ENCODE data around the gene BSDC1. TPM values are rescaled to one million over a fixed set of nuclear protein-coding genes. Genes with fewer than 3 reads are reported as not detected.

BSDC1 gene
- total and polyA plus RNA-seq, 2 of the 13 experiments (the other 11 are each of a cell fraction or from before 2014, with no cell fraction given), result 40.3 to 64.2 TPM

DNA sequence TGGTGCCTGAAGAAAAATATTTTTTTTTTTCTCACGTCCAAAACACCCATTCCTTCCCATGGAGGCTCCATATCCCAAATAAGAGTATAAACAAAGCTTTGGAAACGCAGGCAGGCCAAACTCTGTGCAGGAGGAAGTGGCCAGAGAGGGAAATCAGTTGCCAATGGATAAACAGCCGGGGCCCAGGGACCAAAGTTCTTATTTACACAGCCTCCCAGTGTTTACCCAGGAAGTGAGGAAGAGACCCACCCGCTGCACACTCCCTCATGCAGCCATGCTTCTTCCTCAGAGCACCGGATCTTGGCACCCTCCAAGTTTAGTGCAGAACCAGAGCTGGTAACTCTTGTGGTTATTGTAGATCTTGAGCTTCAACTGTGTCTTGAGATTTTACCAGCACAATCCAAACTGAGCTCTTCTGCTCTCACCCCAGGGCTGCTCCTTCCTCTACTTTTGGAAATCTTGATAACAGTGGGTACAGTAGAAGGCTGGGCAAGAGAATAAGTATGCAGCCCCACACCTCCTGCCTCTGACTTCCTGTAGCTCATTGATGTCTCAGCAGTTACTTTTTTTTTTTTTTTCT lies 72.4 kb downstream of the BSDC1 start (continued):
- no peak for TF ChIP-seq MAFK (conservative IDR thresholded peaks at IDR 0.05 in 1 of 2, IDR thresholded peaks at IDR 0.05 in 1 of 2; ENCODE audit: low read length in 2 of 2)
- 0 out of 2 replicates have a peak, but pooled peaks have one; percentile 65 for TF ChIP-seq KDM3A (CRISPR knock-in tag; IDR thresholded peaks at IDR 0.05; ENCODE audit: low read depth)
- TF ChIP-seq, protein P1, sequence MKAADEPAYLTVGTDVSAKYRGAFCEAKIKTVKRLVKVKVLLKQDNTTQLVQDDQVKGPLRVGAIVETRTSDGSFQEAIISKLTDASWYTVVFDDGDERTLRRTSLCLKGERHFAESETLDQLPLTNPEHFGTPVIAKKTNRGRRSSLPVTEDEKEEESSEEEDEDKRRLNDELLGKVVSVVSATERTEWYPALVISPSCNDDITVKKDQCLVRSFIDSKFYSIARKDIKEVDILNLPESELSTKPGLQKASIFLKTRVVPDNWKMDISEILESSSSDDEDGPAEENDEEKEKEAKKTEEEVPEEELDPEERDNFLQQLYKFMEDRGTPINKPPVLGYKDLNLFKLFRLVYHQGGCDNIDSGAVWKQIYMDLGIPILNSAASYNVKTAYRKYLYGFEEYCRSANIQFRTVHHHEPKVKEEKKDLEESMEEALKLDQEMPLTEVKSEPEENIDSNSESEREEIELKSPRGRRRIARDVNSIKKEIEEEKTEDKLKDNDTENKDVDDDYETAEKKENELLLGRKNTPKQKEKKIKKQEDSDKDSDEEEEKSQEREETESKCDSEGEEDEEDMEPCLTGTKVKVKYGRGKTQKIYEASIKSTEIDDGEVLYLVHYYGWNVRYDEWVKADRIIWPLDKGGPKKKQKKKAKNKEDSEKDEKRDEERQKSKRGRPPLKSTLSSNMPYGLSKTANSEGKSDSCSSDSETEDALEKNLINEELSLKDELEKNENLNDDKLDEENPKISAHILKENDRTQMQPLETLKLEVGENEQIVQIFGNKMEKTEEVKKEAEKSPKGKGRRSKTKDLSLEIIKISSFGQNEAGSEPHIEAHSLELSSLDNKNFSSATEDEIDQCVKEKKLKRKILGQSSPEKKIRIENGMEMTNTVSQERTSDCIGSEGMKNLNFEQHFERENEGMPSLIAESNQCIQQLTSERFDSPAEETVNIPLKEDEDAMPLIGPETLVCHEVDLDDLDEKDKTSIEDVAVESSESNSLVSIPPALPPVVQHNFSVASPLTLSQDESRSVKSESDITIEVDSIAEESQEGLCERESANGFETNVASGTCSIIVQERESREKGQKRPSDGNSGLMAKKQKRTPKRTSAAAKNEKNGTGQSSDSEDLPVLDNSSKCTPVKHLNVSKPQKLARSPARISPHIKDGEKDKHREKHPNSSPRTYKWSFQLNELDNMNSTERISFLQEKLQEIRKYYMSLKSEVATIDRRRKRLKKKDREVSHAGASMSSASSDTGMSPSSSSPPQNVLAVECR (CRISPR knock-in tag; IDR thresholded peaks at IDR 0.05; ENCODE audit: borderline replicate concordance), result peak; percentile 47; the same call in 1 of the 2 replicates
- TF ChIP-seq TEAD3 (CRISPR knock-in tag; optimal IDR thresholded peaks at IDR 0.05; ENCODE audit: borderline replicate concordance), result peak; percentile 71
- TF ChIP-seq, protein P2, sequence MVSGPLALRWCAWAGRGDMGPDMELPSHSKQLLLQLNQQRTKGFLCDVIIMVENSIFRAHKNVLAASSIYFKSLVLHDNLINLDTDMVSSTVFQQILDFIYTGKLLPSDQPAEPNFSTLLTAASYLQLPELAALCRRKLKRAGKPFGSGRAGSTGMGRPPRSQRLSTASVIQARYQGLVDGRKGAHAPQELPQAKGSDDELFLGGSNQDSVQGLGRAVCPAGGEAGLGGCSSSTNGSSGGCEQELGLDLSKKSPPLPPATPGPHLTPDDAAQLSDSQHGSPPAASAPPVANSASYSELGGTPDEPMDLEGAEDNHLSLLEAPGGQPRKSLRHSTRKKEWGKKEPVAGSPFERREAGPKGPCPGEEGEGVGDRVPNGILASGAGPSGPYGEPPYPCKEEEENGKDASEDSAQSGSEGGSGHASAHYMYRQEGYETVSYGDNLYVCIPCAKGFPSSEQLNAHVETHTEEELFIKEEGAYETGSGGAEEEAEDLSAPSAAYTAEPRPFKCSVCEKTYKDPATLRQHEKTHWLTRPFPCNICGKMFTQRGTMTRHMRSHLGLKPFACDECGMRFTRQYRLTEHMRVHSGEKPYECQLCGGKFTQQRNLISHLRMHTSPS (CRISPR knock-in tag; IDR thresholded peaks at IDR 0.05; ENCODE audit: low read depth), result no peak
- TF ChIP-seq, protein P3, sequence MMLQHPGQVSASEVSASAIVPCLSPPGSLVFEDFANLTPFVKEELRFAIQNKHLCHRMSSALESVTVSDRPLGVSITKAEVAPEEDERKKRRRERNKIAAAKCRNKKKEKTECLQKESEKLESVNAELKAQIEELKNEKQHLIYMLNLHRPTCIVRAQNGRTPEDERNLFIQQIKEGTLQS (CRISPR knock-in tag; IDR thresholded peaks at IDR 0.05), result 0 out of 2 replicates have a peak, but pooled peaks have one; percentile 18
- no peak for TF ChIP-seq PAX8 (CRISPR knock-in tag; IDR thresholded peaks at IDR 0.05; ENCODE audit: borderline replicate concordance)
- TF ChIP-seq TCF7 (IDR thresholded peaks at IDR 0.05; ENCODE audit: low read depth), result no peak
- peak; percentile 74 for TF ChIP-seq NFIC (IDR thresholded peaks at IDR 0.05; ENCODE audit: low read length)
- TF ChIP-seq ZKSCAN5 (CRISPR knock-in tag; IDR thresholded peaks at IDR 0.05), result peak; percentile 66; the same call in 1 of the 2 replicates
- peak; percentile 78 for TF ChIP-seq YY1 (IDR thresholded peaks at IDR 0.05; ENCODE audit: insufficient read depth, insufficient replicate concordance, low read depth, low read length)
- TF ChIP-seq, protein P4, sequence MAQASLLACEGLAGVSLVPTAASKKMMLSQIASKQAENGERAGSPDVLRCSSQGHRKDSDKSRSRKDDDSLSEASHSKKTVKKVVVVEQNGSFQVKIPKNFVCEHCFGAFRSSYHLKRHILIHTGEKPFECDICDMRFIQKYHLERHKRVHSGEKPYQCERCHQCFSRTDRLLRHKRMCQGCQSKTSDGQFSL (CRISPR knock-in tag; IDR thresholded peaks at IDR 0.05), result no peak
- no peak for TF ChIP-seq SATB2 (CRISPR knock-in tag; IDR thresholded peaks at IDR 0.05)
- no peak for TF ChIP-seq ZNF256 (CRISPR knock-in tag; conservative IDR thresholded peaks at IDR 0.05)
- TF ChIP-seq BCL6 (CRISPR knock-in tag; IDR thresholded peaks at IDR 0.05), result peak; percentile 21; the same call in 1 of the 2 replicates
- no peak for TF ChIP-seq ZNF776 (CRISPR knock-in tag; IDR thresholded peaks at IDR 0.05)
- no peak for TF ChIP-seq ZFP62 (CRISPR knock-in tag; IDR thresholded peaks at IDR 0.05)
- no peak for TF ChIP-seq ZNF83 (CRISPR knock-in tag; IDR thresholded peaks at IDR 0.05; ENCODE audit: borderline replicate concordance)
- TF ChIP-seq AHR (CRISPR knock-in tag; IDR thresholded peaks at IDR 0.05), result no peak
- no peak; the same call in 1 of the 2 replicates for TF ChIP-seq SIN3A (IDR thresholded peaks at IDR 0.05; ENCODE audit: borderline replicate concordance, low read depth, low read length)
- TF ChIP-seq, protein P5, sequence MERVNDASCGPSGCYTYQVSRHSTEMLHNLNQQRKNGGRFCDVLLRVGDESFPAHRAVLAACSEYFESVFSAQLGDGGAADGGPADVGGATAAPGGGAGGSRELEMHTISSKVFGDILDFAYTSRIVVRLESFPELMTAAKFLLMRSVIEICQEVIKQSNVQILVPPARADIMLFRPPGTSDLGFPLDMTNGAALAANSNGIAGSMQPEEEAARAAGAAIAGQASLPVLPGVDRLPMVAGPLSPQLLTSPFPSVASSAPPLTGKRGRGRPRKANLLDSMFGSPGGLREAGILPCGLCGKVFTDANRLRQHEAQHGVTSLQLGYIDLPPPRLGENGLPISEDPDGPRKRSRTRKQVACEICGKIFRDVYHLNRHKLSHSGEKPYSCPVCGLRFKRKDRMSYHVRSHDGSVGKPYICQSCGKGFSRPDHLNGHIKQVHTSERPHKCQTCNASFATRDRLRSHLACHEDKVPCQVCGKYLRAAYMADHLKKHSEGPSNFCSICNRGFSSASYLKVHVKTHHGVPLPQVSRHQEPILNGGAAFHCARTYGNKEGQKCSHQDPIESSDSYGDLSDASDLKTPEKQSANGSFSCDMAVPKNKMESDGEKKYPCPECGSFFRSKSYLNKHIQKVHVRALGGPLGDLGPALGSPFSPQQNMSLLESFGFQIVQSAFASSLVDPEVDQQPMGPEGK (CRISPR knock-in tag; IDR thresholded peaks at IDR 0.05), result peak; percentile 83
- peak; percentile 93 for TF ChIP-seq FOXJ3 (CRISPR knock-in tag; IDR thresholded peaks at IDR 0.05; ENCODE audit: borderline replicate concordance)

All from HepG2 (cell line).